SK-N-SH treated with all-trans-retinoic acid at 6 μM for 48 hours (cell line): ENCODE measurements around the gene NDUFAF2.

Experiments
- ATAC-seq: fragments of 200-7000 bp; cut with Tn5 transposase; 3 replicates; pipeline ENCODE4 v1.9.1; 2020; ENCODE audit warnings: mild to moderate bottlenecking, moderate library complexity
- ARNTL ChIP-seq: fragments of 450-650 bp; formaldehyde crosslinking; IDR thresholded peaks from 2 replicates; pipeline ENCODE4 v1.5.0; 2020; ENCODE audit warnings: low read depth, mild to moderate bottlenecking, moderate library complexity, borderline replicate concordance
- BACH2 ChIP-seq: fragments of 250-450 bp; sonication (Bioruptor Pico); IDR thresholded peaks from 2 replicates; pipeline ENCODE4 v1.9.0; 2021; ENCODE audit warnings: mild to moderate bottlenecking, borderline replicate concordance
- CSDC2 ChIP-seq: fragments of 250-450 bp; sonication (Bioruptor Pico); IDR thresholded peaks from 2 replicates; pipeline ENCODE4 v1.5.0; 2020; ENCODE audit warnings: mild to moderate bottlenecking, moderate library complexity
- ESRRG ChIP-seq: fragments of 250-450 bp; sonication (Bioruptor Pico); IDR thresholded peaks from 2 replicates; pipeline ENCODE4 v1.6.1; 2021; ENCODE audit warnings: mild to moderate bottlenecking
- ISL1 ChIP-seq: fragments of 250-450 bp; sonication (Bioruptor Pico); IDR thresholded peaks from 2 replicates; pipeline ENCODE4 v2.1.2; 2022; ENCODE audit warnings: mild to moderate bottlenecking, moderate library complexity
- PPARA ChIP-seq: fragments of 250-450 bp; sonication (Bioruptor Pico); IDR thresholded peaks from 2 replicates; pipeline ENCODE4 v1.5.0; 2020; ENCODE audit warnings: mild to moderate bottlenecking, borderline replicate concordance
- RARB ChIP-seq: fragments of 250-450 bp; sonication (Bioruptor Pico); IDR thresholded peaks from 2 replicates; pipeline ENCODE4 v1.8.0; 2021; ENCODE audit warnings: mild to moderate bottlenecking, moderate library complexity
- SNAI2 ChIP-seq: fragments of 250-450 bp; sonication (Bioruptor Pico); IDR thresholded peaks from 2 replicates; pipeline ENCODE4 v1.5.0; 2020; ENCODE audit warnings: mild to moderate bottlenecking, moderate library complexity
- TCF4 ChIP-seq: fragments of 250-450 bp; sonication (Bioruptor Pico); IDR thresholded peaks from 2 replicates; pipeline ENCODE4 v1.8.0; 2021; ENCODE audit warnings: mild to moderate bottlenecking, moderate library complexity, borderline replicate concordance
- TOX ChIP-seq: fragments of 250-450 bp; sonication (Bioruptor Pico); IDR thresholded peaks from 2 replicates; pipeline ENCODE4 v1.8.0; 2021; ENCODE audit warnings: mild to moderate bottlenecking, moderate library complexity, borderline replicate concordance
- ZC3H10 ChIP-seq: fragments of 250-450 bp; sonication (Bioruptor Pico); IDR thresholded peaks from 2 replicates; pipeline ENCODE4 v1.5.1; 2021; ENCODE audit warnings: mild to moderate bottlenecking, moderate library complexity
- ZFP3 ChIP-seq: fragments of 250-450 bp; sonication (Bioruptor Pico); IDR thresholded peaks from 2 replicates; pipeline ENCODE4 v1.5.0; 2020; ENCODE audit warnings: mild to moderate bottlenecking, moderate library complexity
- ZFP30 ChIP-seq: fragments of 450-650 bp; formaldehyde crosslinking; IDR thresholded peaks from 2 replicates; pipeline ENCODE4 v1.5.0; 2022; ENCODE audit warnings: mild to moderate bottlenecking, moderate library complexity
- ZNF70 ChIP-seq: fragments of 450-650 bp; formaldehyde crosslinking; IDR thresholded peaks from 2 replicates; pipeline ENCODE4 v1.5.0; 2020; ENCODE audit warnings: mild to moderate bottlenecking, moderate library complexity
- ZNF8 ChIP-seq: fragments of 450-650 bp; formaldehyde crosslinking; IDR thresholded peaks from 2 replicates; pipeline ENCODE4 v1.5.0; 2020; ENCODE audit warnings: mild to moderate bottlenecking, moderate library complexity
- TF ChIP-seq, protein P1 (sequence below): fragments of 250-450 bp; sonication (Bioruptor Pico); IDR thresholded peaks from 2 replicates; pipeline ENCODE4 v1.8.0; 2021; ENCODE audit warnings: low read depth, mild to moderate bottlenecking, moderate library complexity, borderline replicate concordance
- TF ChIP-seq, protein P2 (sequence below): fragments of 250-450 bp; sonication (Bioruptor Pico); IDR thresholded peaks from 2 replicates; pipeline ENCODE4 v1.5.1; 2021; ENCODE audit warnings: mild to moderate bottlenecking, moderate library complexity
- TF ChIP-seq, protein P3 (sequence below): fragments of 250-450 bp; sonication (Bioruptor Pico); IDR thresholded peaks from 2 replicates; pipeline ENCODE4 v1.5.1; 2020; ENCODE audit warnings: low read depth, mild to moderate bottlenecking, moderate library complexity
- TF ChIP-seq, protein P4 (sequence below): fragments of 250-450 bp; sonication (Bioruptor Pico); IDR thresholded peaks from 2 replicates; pipeline ENCODE4 v1.5.0; 2020; ENCODE audit warnings: mild to moderate bottlenecking, moderate library complexity

The NDUFAF2 gene

DNA sequence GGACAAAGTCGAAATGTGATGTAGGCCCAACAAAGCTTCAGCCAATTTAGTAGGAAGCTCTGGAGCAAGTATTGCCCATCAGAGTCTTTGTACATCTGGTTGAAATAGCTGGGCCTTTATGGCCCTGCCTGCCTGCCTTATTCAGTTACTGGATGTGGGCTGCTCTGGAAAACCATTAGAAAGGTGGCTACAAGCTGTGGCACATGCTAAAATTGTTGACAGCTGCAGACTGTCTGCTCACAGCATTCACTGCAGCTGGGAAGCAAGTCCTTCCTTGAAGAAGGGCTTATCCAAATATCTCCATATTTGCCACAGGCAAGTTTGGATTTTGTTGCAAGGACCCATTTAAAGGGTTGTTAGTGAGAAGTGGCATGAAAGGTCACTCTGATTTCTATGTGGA is 192.8 kb downstream of the NDUFAF2 start (continued):
- TF ChIP-seq, protein P1, sequence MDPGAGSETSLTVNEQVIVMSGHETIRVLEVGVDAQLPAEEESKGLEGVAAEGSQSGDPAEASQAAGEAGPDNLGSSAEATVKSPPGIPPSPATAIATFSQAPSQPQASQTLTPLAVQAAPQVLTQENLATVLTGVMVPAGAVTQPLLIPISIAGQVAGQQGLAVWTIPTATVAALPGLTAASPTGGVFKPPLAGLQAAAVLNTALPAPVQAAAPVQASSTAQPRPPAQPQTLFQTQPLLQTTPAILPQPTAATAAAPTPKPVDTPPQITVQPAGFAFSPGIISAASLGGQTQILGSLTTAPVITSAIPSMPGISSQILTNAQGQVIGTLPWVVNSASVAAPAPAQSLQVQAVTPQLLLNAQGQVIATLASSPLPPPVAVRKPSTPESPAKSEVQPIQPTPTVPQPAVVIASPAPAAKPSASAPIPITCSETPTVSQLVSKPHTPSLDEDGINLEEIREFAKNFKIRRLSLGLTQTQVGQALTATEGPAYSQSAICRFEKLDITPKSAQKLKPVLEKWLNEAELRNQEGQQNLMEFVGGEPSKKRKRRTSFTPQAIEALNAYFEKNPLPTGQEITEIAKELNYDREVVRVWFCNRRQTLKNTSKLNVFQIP (CRISPR knock-in tag) = no peak
- TF ChIP-seq BACH2 (no peak), CSDC2 (no peak), TCF4 (no peak), TOX (CRISPR knock-in tag) (no peak), SNAI2 (CRISPR knock-in tag) (no peak), ZC3H10 (CRISPR knock-in tag) (no peak), ESRRG (no peak), RARB (CRISPR knock-in tag) (no peak)
- TF ChIP-seq, protein P2, sequence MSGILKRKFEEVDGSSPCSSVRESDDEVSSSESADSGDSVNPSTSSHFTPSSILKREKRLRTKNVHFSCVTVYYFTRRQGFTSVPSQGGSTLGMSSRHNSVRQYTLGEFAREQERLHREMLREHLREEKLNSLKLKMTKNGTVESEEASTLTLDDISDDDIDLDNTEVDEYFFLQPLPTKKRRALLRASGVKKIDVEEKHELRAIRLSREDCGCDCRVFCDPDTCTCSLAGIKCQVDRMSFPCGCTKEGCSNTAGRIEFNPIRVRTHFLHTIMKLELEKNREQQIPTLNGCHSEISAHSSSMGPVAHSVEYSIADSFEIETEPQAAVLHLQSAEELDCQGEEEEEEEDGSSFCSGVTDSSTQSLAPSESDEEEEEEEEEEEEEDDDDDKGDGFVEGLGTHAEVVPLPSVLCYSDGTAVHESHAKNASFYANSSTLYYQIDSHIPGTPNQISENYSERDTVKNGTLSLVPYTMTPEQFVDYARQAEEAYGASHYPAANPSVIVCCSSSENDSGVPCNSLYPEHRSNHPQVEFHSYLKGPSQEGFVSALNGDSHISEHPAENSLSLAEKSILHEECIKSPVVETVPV = no peak

DNA sequence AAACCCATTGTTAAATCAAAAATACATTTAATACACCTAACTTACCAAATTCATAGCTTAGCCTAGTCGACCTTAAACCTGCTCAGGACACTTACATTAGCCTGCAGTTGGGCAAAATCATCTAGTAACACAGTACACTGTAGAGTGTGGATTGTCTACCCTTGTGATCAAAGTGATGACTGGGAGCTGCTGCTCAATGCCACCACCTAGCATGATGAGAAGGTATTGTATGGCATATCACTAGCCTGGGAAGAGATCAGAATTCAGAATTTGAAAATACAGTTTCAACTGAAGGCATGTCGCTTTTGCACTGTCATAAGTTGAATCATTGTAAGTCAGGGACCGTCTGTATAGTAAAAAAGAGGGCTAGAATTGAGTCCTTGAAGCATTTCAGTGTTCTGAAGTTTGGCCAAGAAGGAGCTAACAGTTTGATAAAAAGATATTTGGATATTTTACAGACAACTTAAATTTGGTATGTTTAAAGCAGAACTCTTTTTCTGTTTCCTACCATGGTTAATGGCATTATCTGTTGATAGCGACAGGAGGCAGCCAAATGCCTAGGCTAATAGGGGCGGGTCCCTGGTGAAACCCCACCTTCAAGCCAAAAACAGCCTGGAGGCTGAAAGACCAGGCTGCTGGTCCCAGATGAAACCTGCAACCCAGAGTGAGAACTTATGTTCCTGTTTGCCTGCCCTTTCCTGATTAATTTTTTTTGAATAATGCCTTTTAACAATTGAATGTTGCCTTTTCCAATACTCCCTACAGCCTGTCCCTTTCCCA is 194.3 kb downstream of the NDUFAF2 start:
- peak; percentile 87 for ATAC-seq
- TF ChIP-seq ISL1 (no peak), PPARA (CRISPR knock-in tag) (no peak), ARNTL (CRISPR knock-in tag) (no peak), ZFP3 (CRISPR knock-in tag) (no peak), ZFP30 (no peak), ZNF70 (CRISPR knock-in tag) (no peak), TOX (CRISPR knock-in tag) (no peak)
- TF ChIP-seq, protein P3, sequence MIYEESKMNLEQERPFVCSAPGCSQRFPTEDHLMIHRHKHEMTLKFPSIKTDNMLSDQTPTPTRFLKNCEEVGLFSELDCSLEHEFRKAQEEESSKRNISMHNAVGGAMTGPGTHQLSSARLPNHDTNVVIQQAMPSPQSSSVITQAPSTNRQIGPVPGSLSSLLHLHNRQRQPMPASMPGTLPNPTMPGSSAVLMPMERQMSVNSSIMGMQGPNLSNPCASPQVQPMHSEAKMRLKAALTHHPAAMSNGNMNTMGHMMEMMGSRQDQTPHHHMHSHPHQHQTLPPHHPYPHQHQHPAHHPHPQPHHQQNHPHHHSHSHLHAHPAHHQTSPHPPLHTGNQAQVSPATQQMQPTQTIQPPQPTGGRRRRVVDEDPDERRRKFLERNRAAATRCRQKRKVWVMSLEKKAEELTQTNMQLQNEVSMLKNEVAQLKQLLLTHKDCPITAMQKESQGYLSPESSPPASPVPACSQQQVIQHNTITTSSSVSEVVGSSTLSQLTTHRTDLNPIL (CRISPR knock-in tag) = no peak
- TF ChIP-seq, protein P4, sequence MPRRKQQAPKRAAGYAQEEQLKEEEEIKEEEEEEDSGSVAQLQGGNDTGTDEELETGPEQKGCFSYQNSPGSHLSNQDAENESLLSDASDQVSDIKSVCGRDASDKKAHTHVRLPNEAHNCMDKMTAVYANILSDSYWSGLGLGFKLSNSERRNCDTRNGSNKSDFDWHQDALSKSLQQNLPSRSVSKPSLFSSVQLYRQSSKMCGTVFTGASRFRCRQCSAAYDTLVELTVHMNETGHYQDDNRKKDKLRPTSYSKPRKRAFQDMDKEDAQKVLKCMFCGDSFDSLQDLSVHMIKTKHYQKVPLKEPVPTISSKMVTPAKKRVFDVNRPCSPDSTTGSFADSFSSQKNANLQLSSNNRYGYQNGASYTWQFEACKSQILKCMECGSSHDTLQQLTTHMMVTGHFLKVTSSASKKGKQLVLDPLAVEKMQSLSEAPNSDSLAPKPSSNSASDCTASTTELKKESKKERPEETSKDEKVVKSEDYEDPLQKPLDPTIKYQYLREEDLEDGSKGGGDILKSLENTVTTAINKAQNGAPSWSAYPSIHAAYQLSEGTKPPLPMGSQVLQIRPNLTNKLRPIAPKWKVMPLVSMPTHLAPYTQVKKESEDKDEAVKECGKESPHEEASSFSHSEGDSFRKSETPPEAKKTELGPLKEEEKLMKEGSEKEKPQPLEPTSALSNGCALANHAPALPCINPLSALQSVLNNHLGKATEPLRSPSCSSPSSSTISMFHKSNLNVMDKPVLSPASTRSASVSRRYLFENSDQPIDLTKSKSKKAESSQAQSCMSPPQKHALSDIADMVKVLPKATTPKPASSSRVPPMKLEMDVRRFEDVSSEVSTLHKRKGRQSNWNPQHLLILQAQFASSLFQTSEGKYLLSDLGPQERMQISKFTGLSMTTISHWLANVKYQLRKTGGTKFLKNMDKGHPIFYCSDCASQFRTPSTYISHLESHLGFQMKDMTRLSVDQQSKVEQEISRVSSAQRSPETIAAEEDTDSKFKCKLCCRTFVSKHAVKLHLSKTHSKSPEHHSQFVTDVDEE = no peak
- TF ChIP-seq, protein P2 = no peak
- TF ChIP-seq, all 23 proteins: peak for 0

DNA sequence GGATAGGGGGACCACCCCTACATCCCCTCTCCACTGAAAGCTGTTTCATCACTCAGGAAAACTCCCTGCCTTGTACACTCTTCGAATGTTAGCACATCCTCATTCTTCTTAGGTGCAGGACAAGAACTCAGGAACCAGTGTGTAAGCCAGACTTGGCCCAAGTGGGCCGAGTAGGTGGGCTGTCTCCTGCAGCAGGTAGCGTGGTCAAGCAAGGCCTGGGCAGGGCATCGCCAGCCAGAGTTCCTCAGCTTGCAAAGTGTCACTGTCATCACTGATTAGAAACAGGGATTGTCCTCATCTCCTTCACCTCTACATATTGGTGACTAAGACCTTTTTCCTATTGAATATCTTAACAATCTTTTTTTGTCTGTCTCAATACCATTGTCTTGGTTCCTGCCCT is 194.9 kb downstream of the NDUFAF2 start:
- TF ChIP-seq TOX (CRISPR knock-in tag) (no peak), ZNF8 (CRISPR knock-in tag) (no peak)
- ATAC-seq = no peak

DNA sequence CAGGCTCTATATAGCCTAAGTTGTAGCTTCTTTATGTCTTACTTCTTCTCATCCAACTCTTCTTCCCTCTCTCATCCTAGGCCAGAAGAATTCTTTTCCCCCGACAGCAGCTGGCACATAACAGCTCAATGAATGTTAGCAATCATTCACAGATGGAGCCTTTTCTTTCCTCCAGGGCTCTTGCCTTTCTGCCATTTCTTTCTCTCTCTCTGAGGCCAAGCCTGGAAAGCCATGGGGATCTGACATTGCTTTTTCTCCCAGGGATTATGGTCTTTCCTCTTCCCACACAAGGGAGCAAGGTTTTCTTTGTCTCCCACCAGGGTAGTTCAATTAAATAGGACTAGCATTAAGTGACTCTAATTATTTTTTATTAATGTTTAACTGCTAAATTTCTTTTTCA is 196.8 kb downstream of the NDUFAF2 start:
- no peak for ATAC-seq
- TF ChIP-seq BACH2 = no peak
- no peak for TF ChIP-seq ARNTL (CRISPR knock-in tag)
- no peak for TF ChIP-seq ZFP3 (CRISPR knock-in tag)
- no peak for TF ChIP-seq RARB (CRISPR knock-in tag)
- TF ChIP-seq, protein P4 = no peak
- no peak for TF ChIP-seq PPARA (CRISPR knock-in tag)
- TF ChIP-seq, protein P1 (CRISPR knock-in tag) = no peak
- no peak for TF ChIP-seq ESRRG
- TF ChIP-seq, protein P2 = no peak
- TF ChIP-seq TCF4 = no peak
